Skeletal muscle satellite cell (primary cell): ENCODE measurements around the gene HSD3B7.
A peak's percentile ranks its signal among the peaks of the same experiment; 100 is the strongest.

Experiments used
- H3K27me3 ChIP-seq: 2 replicates; pipeline ENCODE4 v1.7.0; 2013; ENCODE audit warnings: low read length; ENCODE audit not compliant: control insufficient read depth, insufficient read depth
- H3K36me3 ChIP-seq: 2 replicates; pipeline ENCODE4 v1.7.0; 2013; ENCODE audit warnings: mild to moderate bottlenecking, control low read depth, low read length; ENCODE audit not compliant: insufficient read depth
- H3K4me1 ChIP-seq: 2 replicates; pipeline ENCODE4 v1.7.0; 2013; ENCODE audit warnings: low read length; ENCODE audit not compliant: control insufficient read depth, insufficient read depth
- H3K4me2 ChIP-seq: 2 replicates; pipeline ENCODE4 v1.7.0; 2013; ENCODE audit warnings: mild to moderate bottlenecking, low read length
- H3K4me3 ChIP-seq: 2 replicates; pipeline ENCODE4 v1.7.0; 2013; ENCODE audit warnings: low read length
- H3K9ac ChIP-seq: 2 replicates; pipeline ENCODE4 v1.7.0; 2013; ENCODE audit warnings: mild to moderate bottlenecking, low read depth, low read length, moderate library complexity
- H3K9me3 ChIP-seq: replicated peaks from 2 replicates; pipeline ENCODE4 v1.7.0; 2013; ENCODE audit warnings: mild to moderate bottlenecking, control low read depth, low read length

HSD3B7 gene

GRCh38 chr16:30998852-30999761 lies 14.1 kb downstream of the HSD3B7 start:
- Histone ChIP-seq H3K4me1 (peaks cover 32% of the 10 kb centered on the region), H3K9me3 (no peaks in the 10 kb centered on the region), H3K9ac (peak overlapping the region; percentile 85), H3K4me3 (no peak overlapping the region), H3K27me3 (no peaks in the 10 kb centered on the region), H3K4me2 (peak overlapping the region; percentile 94), H3K36me3 (no peaks in the 10 kb centered on the region)

GRCh38 chr16:31000671-31001382 lies 15.8 kb downstream of the HSD3B7 start:
- H3K36me3 ChIP-seq = no peaks in the 10 kb centered on the region
- no peaks in the 10 kb centered on the region for H3K9me3 ChIP-seq
- peaks cover 29% of the 10 kb centered on the region for H3K4me1 ChIP-seq
- H3K4me3 ChIP-seq = no peak overlapping the region
- H3K27me3 ChIP-seq = no peaks in the 10 kb centered on the region
- no peak overlapping the region for H3K4me2 ChIP-seq
- no peak overlapping the region for H3K9ac ChIP-seq

- no peak overlapping the region for H3K9ac ChIP-seq
- H3K4me3 ChIP-seq = no peak overlapping the region
- H3K4me2 ChIP-seq = no peak overlapping the region
- H3K4me1 ChIP-seq = peaks cover 24% of the 10 kb centered on the region
- no peaks in the 10 kb centered on the region for H3K27me3 ChIP-seq
- H3K36me3 ChIP-seq = no peaks in the 10 kb centered on the region
- no peaks in the 10 kb centered on the region for H3K9me3 ChIP-seq
These were observed 16.7 kb downstream of the HSD3B7 start for GRCh38 chr16:31001507-31002249.

DNA sequence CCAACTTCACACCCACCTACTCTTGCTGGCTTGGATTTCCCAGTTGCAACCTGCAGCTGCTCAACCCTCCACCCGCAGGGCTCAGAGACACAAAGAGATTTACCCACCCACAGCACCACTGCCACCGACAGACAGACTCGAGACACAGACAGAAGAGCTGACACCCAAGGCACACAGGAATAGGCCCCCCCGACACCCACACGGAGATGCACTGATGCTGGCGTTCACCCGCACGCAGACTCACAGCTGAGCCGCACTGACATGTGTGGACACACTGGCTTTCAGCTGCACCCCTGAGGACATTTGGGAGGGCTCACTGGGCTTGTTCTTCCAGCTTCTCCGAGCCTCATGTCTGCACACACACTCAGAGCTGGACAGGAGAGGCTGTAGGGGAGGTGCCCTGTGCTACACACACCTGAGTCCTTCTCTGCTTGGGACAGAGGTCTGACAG lies 17.3 kb downstream of the HSD3B7 start:
- Histone ChIP-seq H3K27me3 (no peaks in the 10 kb centered on the region), H3K4me3 (no peak overlapping the region), H3K4me1 (peaks cover 24% of the 10 kb centered on the region), H3K4me2 (no peak overlapping the region), H3K36me3 (no peaks in the 10 kb centered on the region), H3K9me3 (no peaks in the 10 kb centered on the region), H3K9ac (no peak overlapping the region)

GRCh38 chr16:31002862-31003341 lies 17.9 kb downstream of the HSD3B7 start:
- H3K4me3 ChIP-seq = no peak overlapping the region
- no peaks in the 10 kb centered on the region for H3K27me3 ChIP-seq
- H3K4me1 ChIP-seq = peaks cover 21% of the 10 kb centered on the region
- no peaks in the 10 kb centered on the region for H3K36me3 ChIP-seq
- no peak overlapping the region for H3K4me2 ChIP-seq
- no peaks in the 10 kb centered on the region for H3K9me3 ChIP-seq
- no peak overlapping the region for H3K9ac ChIP-seq

DNA sequence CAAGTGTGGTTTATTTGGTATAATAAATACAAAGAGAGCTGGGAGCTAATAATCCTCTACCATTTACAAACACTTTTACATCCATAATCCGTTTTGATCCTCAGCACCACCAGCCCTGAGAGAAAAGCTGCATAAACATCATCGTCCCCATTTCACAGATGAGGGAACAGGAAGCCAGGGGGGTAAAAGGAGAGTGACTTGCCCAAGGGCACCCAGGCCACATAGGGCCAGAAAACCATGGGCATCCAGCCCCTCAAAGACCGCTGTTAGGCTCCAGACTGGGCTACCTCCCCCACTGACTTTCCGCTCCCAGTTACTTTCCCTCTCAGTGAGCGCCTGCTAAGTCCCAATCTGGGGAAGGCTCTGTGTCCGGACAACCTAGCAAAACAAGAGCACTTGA lies 18.7 kb downstream of the HSD3B7 start:
- H3K4me1 ChIP-seq = peaks cover 19% of the 10 kb centered on the region
- no peaks in the 10 kb centered on the region for H3K9me3 ChIP-seq
- H3K4me3 ChIP-seq = no peak overlapping the region
- no peak overlapping the region for H3K9ac ChIP-seq
- H3K4me2 ChIP-seq = no peak overlapping the region
- H3K36me3 ChIP-seq = no peaks in the 10 kb centered on the region
- H3K27me3 ChIP-seq = no peaks in the 10 kb centered on the region

- no peaks in the 10 kb centered on the region for H3K9me3 ChIP-seq
- no peaks in the 10 kb centered on the region for H3K36me3 ChIP-seq
- no peaks in the 10 kb centered on the region for H3K27me3 ChIP-seq
- H3K9ac ChIP-seq = no peak overlapping the region
- peaks cover 10% of the 10 kb centered on the region for H3K4me1 ChIP-seq
- no peak overlapping the region for H3K4me2 ChIP-seq
- H3K4me3 ChIP-seq = no peak overlapping the region
These were observed 19.7 kb downstream of the HSD3B7 start for GRCh38 chr16:31004658-31005057.

DNA sequence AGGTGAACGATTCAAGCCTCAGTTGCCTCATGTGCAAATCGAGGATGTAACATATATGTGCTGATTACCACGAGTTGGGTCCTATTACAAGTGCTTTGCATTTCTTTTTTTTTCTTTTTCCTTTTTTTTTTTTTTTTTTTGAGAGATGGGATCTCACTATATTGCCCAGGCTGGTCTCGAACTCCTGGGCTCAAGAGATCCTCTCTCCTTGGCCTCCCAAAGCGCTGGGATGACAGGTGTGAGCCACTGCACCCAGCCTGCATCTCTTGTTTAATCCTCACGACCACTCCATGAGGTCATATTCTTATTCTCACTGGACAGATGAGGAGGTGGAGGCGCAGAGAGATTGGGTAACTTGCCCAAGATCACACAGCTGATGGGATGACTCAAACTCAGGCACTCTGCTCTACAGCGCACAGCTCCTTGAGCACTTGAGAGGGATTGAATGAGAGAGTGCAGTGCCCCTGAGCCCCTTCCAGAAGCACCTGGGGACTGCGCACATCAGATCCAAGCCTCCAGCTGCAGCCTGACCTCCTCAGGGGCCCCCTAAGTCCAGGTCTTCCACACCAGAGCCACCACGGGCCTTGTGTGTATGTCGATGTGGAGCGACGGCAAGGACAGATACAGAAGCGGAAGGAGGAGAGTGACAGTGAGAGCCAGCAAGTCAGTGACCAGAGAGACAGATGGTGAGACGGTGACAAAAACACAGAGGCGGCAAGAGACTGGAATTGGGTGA lies 20.5 kb downstream of the HSD3B7 start:
- H3K4me2 ChIP-seq = no peak overlapping the region
- H3K4me1 ChIP-seq = peaks cover 14% of the 10 kb centered on the region
- no peak overlapping the region for H3K4me3 ChIP-seq
- H3K9ac ChIP-seq = no peak overlapping the region
- no peaks in the 10 kb centered on the region for H3K27me3 ChIP-seq
- no peaks in the 10 kb centered on the region for H3K9me3 ChIP-seq
- H3K36me3 ChIP-seq = no peaks in the 10 kb centered on the region

DNA sequence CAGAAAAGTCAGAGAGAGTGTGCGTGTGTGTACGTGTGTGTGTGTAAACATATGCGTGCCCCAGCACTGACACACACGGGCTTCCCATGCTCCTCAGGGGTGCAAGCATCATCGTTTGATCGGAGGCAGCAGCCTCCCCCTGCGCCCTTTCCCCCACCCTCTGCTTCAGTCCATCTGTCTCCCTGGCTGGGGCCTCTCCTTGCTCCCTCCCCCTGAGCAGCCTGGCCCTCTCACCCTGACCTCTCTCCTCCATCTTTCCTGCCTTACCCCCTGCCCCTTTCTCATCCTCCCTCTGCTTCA lies 21.0 kb downstream of the HSD3B7 start:
- Histone ChIP-seq H3K27me3 (peaks cover 2% of the 10 kb centered on the region), H3K4me3 (no peak overlapping the region), H3K4me1 (peaks cover 14% of the 10 kb centered on the region), H3K36me3 (no peaks in the 10 kb centered on the region), H3K9ac (no peak overlapping the region), H3K9me3 (no peaks in the 10 kb centered on the region), H3K4me2 (no peak overlapping the region)

DNA sequence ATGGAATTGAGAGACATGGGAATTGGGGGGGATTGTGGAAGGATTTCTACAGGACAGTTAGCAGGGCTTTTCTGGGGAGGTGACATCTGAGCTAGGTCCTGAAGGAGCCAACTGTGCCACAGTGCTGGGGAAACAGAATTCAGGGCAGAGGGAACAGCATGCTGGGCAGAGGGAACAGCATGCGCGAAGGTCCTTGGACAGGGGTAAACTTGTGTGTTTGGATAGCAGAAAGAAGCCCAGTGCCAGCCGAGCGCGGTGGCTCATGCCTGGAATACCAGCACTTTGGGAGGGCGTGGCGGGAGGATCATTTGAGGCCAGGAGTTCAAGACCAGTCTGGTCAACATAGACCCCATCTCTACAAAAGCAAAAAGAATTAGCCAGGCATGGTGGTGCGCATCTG lies 21.6 kb downstream of the HSD3B7 start:
- no peaks in the 10 kb centered on the region for H3K36me3 ChIP-seq
- H3K9me3 ChIP-seq = no peaks in the 10 kb centered on the region
- H3K27me3 ChIP-seq = peaks cover 8% of the 10 kb centered on the region
- no peak overlapping the region for H3K4me3 ChIP-seq
- no peak overlapping the region for H3K9ac ChIP-seq
- peaks cover 14% of the 10 kb centered on the region for H3K4me1 ChIP-seq
- no peak overlapping the region for H3K4me2 ChIP-seq

DNA sequence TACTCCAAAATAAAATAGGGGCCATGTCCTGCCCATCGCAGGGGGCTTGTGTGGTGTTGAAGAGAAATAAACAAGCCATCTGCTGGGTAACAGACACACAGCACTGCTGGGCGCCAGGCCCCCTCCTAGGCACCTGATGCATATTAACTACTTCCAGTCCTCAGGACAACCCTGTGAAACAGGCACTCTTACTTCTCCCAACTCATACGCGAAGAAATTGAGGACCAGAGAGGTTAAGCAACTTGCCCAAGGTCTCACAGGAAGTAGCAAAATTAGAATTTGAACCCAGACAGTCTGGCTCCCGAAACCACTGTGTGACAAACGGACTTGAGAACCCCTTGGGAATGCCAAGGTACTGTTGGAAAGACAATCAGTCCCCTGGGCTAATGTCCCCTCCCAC lies 22.7 kb downstream of the HSD3B7 start:
- Histone ChIP-seq H3K27me3 (peaks cover 15% of the 10 kb centered on the region), H3K4me1 (peaks cover 14% of the 10 kb centered on the region), H3K4me2 (peak overlapping the region; percentile 18), H3K9ac (no peak overlapping the region), H3K36me3 (no peaks in the 10 kb centered on the region), H3K9me3 (no peaks in the 10 kb centered on the region), H3K4me3 (no peak overlapping the region)
